Omental fat pad (tissue), 4 donors: Measurements from ENCODE around the gene SRCIN1. TPM values are rescaled to one million over a fixed set of nuclear protein-coding genes. Genes with fewer than 3 reads are reported as not detected.

Experiments used
- ATAC-seq: fragments of 150-250 bp; one replicate; pipeline ENCODE4 v1.9.1; 2016; ENCODE audit warnings: mild to moderate bottlenecking, moderate library complexity; ENCODE audit not compliant: low FRiP score
- DNase-seq: peaks from one replicate; pipeline ENCODE4 v3.0.0-alpha.2; 2019; ENCODE audit warnings: low spot score
- CTCF ChIP-seq, 3 donors: fragments of 450-650 bp; IDR thresholded peaks; one replicate each; pipeline ENCODE4 v1.5.1; 2016 to 2017; ENCODE audit warnings: antibody characterized with exemption in 3 of 3, mild to moderate bottlenecking in 3 of 3, moderate library complexity in 2 of 3
- total RNA-seq, 4 donors: library from RNA; depleted of rRNA; stranded (reverse); fragments of >200 nt; gene quantifications; one replicate each; pipeline ENCODE4 v1.1.0, GENCODE V29; 2016

SRCIN1 gene
- total RNA-seq, 4 donors from 2014 or later = 1.2 to 5.6 (median 2.7) TPM

GRCh38 chr17:38619937-38620550 is 14.3 kb upstream of the SRCIN1 start:
- TF ChIP-seq CTCF (IDR thresholded peaks at IDR 0.05) = no peak
- DNase-seq = no peak
- ATAC-seq = no peak

GRCh38 chr17:38619451-38619795 is 13.7 kb upstream of the SRCIN1 start:
- no peak for TF ChIP-seq CTCF (IDR thresholded peaks at IDR 0.05)
- no peak for DNase-seq
- no peak for ATAC-seq

- no peak for TF ChIP-seq CTCF (IDR thresholded peaks at IDR 0.05)
- ATAC-seq = no peak
- no peak for DNase-seq
Observed at GRCh38 chr17:38617967-38618760, 12.4 kb upstream of the SRCIN1 start.

- no peak for TF ChIP-seq CTCF (IDR thresholded peaks at IDR 0.05)
- DNase-seq (no peak), ATAC-seq (no peak)
Observed at GRCh38 chr17:38617074-38617860, 11.5 kb upstream of the SRCIN1 start.

- ATAC-seq = no peak
- no peak for TF ChIP-seq CTCF (IDR thresholded peaks at IDR 0.05)
- DNase-seq = no peak
Observed at GRCh38 chr17:38616361-38616760, 10.6 kb upstream of the SRCIN1 start.

- no peak for DNase-seq
- no peak for ATAC-seq
- TF ChIP-seq CTCF (IDR thresholded peaks at IDR 0.05) = no peak
Observed at GRCh38 chr17:38613981-38614779, 8.4 kb upstream of the SRCIN1 start.
